Right ventricle myocardium inferior (tissue), 1 donor: ENCODE data around the gene FAM219A. TPM values are rescaled to one million over a fixed set of nuclear protein-coding genes. Genes with fewer than 3 reads are reported as not detected.
"Not testable (repeated sequence)": the region's sequence is repeated elsewhere in the genome, so short reads cannot be mapped to it uniquely, and the experiment has no call there.

Experiments used
- ATAC-seq: fragments of 200-7000 bp; cut with Tn5 transposase; one replicate; pipeline ENCODE4 v1.9.1; 2020; ENCODE audit warnings: mild to moderate bottlenecking, moderate library complexity
- DNase-seq: peaks from one replicate; pipeline ENCODE4 v3.0.0; 2021; ENCODE audit errors: missing footprints
- intact Hi-C: fragments of 100-400 bp; cut with DNase I; formaldehyde crosslinking; loops from one replicate; pipeline ENCODE4 v1.11.0; 2022
- total RNA-seq: library from RNA; stranded (reverse); fragmentation: NEBNext Ultra II Directional; extraction: Animal tissue kit (Norgen Biotek cat#: 25700); gene quantifications from one replicate; pipeline ENCODE4 v1.2.1, GENCODE V29; 2021
- donor health status: DM: no; HTN: yes; CAD: no; lungs with severe emphysema.

FAM219A gene
- total RNA-seq, 1 donor from 2014 or later = 27.2 TPM

DNA sequence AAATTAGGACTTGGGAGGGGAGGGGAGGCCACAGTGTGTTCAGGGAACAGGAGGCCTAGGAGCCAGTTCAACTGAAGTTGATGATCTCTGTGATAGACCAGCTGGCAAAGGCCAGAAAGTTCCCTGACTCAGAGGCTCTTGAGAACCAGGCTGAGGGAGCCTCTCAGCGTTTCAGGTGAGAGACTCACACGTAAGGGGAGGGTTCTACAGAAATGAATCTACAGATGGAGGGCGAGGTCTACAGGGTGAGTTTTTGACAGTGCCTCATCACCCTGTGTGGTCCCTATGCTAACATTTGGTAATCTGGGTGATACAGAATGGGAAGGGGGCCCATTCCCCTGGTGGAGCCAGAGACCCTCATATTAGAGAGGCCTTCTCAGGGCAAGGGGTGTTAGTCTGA lies 32.4 kb upstream of the FAM219A start:
- ATAC-seq = no peak
- DNase-seq = no peak
- intact Hi-C loops = no loop called here

DNA sequence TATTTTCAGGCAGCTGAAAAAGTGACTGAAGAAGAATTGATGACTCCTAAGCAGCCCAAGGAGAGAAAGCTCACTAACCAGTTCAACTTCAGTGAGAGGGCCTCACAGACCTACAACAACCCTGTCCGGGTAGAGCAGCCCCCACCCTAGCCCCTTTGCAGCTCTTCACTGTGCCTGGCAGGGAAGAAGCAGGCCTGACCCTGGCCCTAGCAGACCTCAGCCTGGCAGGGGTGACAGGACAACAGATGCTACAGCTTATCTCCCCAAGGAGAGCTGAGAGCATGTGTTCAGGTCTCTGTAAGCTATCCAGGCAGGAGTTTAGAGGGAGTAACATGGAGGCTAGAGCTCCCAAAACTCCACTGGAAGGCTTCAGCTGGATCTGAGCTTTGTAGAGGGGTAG lies 32.0 kb upstream of the FAM219A start:
- DNase-seq (no peak), ATAC-seq (no peak)
- intact Hi-C loops = no loop called here

DNA sequence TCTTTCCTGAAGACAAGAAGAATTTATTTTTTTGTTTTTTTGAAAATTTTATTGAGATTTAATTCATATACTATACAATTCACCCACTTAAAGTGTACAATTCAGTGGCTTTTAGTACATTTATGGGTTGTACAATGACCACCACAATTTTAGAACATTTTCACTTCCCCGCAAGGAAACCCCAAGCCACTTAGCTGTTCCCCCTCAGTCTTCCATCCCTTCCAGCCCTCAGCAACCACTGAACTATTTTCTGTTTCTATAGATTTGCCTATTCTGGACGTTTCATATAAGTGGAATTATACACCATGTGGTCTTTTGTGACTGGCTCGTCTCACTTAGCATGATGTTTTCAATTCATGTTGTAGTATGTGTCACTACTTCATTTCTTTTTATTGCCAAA lies 28.2 kb upstream of the FAM219A start:
- intact Hi-C loops = no loop called here
- ATAC-seq = no peak
- DNase-seq = no peak

GRCh38 chr9:34485822-34486221 lies 27.5 kb upstream of the FAM219A start:
- DNase-seq = no peak
- ATAC-seq = no peak
- intact Hi-C loops = no loop called here

DNA sequence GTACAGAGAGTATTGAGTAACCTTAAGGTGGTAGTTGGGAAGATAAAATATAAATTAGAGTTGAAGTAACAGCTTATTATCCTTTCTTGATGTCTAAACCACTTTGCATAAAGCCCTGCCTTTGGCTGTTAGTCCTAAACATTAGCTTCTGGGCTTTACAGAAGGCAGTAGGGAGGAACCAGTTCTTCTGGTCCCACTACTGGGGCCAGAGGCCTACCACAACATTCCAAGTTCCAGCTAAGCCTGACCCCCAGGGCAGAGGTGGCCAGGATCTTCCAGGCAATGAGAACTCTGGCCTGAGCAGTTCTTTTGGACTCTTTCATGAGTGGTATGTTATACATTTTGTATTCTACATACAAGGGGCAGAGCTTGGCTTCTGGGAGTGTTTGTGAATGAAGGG lies 26.3 kb upstream of the FAM219A start:
- DNase-seq = no peak
- ATAC-seq = no peak
- intact Hi-C loops = no loop called here

- ATAC-seq, intact Hi-C loops, DNase-seq: not testable (repeated sequence)
Observed at GRCh38 chr9:34482746-34483145, 24.4 kb upstream of the FAM219A start.

GRCh38 chr9:34481620-34482019 lies 23.2 kb upstream of the FAM219A start:
- ATAC-seq, DNase-seq, intact Hi-C loops: not testable (repeated sequence)

DNA sequence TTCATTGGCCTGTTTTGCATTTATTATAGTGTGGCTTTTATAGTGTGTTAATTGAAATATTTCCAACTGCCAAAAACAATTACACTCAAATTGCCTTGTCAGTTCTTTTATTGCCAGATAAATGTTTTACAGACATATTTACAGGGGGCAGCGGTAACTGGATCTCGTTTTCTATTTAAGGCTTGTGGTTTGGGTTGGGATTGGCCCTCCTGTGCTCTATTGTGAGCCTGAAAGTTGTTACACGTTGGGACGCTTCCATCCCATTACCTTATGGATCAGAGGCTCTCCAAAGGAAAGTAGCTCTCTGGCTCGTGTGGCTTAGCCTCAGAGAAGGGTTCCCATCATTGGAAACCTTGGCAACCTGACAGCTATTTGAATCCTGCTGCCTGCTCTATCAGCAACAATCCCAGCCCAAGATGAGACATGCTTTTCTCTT lies 21.1 kb upstream of the FAM219A start:
- ATAC-seq = no peak
- DNase-seq = no peak
- intact Hi-C loops = no loop called here

DNA sequence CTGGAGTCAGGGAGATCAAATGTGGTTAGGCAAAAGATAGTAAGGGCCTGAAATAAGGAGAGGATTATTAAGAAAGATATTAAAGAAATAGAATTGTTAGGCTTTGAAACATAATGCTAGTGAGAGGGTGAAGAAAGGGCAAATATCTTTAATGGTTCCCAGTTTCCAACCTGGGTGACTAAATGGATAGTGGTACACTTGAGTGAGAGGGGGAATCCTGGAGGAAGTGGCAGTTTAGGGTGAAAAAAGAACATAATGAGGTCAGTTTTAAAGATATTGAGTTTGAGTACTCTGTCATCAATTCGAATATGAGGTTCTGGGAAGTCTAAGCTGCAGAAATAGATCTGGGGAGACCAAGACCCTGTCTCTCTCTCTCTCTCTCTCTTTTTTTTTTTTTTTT lies 19.2 kb upstream of the FAM219A start:
- ATAC-seq (no peak), DNase-seq (no peak)
- intact Hi-C loops = no loop called here

- no peak for DNase-seq
- intact Hi-C loops = no loop called here
- ATAC-seq = no peak
Observed at GRCh38 chr9:34475097-34475496, 16.7 kb upstream of the FAM219A start.

GRCh38 chr9:34465468-34465867 lies 7.1 kb upstream of the FAM219A start:
- intact Hi-C loops = no loop called here
- DNase-seq (no peak), ATAC-seq (no peak)

- ATAC-seq = no peak
Observed at GRCh38 chr9:34464571-34464970, 6.2 kb upstream of the FAM219A start.

GRCh38 chr9:34463901-34464232 lies 5.5 kb upstream of the FAM219A start:
- DNase-seq = no peak
- ATAC-seq = no peak
- intact Hi-C loops = no loop called here

More at GRCh38 chr9:34464571-34464970, 6.2 kb upstream of the FAM219A start:
- no peak for DNase-seq
- intact Hi-C loops = no loop called here

DNA sequence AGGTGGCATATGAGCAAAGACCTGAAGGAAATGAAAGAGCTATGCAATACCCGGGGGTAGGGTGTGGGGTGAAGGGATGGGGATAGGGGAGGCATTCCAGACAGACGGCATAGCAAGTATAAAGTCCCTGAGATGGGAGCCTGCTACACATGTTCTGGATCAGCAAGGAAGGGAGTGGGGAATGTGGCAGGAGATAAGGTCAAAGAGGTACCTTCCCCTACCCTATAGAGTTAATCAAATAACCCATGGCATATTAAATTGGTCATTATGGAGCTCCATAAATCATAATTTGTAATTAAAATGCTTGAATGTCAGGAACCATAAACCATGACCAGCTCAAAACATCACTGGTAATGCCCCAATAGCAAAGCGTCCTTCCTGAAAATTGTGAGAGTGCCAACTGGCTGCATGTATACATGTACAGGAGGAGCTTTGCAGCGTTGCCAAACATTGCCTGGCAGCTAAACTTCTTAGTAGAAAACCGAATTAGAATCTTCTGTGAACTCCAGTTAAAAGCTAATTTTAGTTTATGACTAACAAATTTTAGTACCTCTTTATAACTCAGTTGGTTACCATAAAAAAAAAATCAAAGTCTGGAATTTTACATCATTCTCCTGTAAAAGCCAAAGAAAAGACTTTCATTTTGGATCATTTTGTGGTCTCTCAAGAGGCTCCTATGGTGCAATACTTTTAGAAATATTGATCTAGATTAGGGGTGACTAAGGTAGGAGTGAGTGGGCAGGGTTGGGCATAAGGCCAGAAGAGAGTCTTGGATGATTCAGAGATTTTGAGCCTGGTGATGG lies 4.9 kb upstream of the FAM219A start:
- intact Hi-C loops = no loop called here
- DNase-seq (no peak), ATAC-seq (no peak)

DNA sequence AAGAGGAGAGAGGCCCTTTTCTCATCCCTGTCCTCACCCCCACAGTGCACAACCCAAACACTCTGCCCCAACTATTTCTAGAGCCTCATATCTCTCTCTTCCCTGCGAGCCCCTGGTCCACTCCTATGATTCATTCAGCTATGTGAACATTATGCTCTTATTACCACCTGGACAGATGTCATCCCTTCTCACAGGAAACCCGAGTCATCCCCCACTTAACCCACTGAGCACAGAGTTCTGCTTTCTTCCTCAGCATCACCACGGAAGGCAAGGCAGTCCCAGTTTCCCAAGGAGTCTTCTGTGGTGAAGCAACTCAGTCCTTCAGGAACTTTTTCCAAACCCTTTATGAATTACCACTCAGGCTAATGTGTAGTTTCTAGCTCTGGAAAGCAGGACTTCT lies 1.6 kb upstream of the FAM219A start:
- ATAC-seq (no peak), DNase-seq (no peak)
- intact Hi-C loops = no loop called here

DNA sequence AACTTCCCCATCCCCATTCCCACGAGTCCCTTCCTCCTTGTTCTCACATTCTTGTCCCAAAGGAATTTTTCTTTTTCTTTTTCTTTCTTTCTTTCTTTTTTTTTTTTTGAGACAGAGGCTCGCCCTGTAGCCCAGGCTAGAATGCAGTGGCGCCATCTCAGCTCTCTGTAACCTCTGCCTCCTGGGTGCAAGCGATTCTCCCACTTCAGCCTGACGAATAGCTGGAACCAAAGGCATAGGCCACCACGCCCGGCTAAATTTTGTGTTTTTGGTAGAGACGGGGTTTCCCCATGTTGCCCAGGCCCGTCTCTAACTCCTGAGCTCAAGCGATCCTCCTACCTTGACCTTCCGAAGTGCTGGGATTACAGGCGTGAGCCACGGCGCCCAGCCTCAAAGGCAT lies 986 bp upstream of the FAM219A start:
- DNase-seq = no peak
- ATAC-seq = no peak
- intact Hi-C loops = no loop called here

GRCh38 chr9:34458959-34459340 lies 580 bp upstream of the FAM219A start:
- DNase-seq (no peak), ATAC-seq (no peak)
- intact Hi-C loops = loop anchor here (1.0 kb wide), 1 partner anchor 41 kb away; no protein-coding TSS in a partner anchor

GRCh38 chr9:34457266-34458012 lies 931 bp downstream of the FAM219A start:
- intact Hi-C loops = loop anchor here (1.0 to 2.0 kb wide), 2 partner anchors 21 to 43 kb away; no protein-coding TSS in a partner anchor
- DNase-seq (peak; percentile 88), ATAC-seq (peak; percentile 52)

DNA sequence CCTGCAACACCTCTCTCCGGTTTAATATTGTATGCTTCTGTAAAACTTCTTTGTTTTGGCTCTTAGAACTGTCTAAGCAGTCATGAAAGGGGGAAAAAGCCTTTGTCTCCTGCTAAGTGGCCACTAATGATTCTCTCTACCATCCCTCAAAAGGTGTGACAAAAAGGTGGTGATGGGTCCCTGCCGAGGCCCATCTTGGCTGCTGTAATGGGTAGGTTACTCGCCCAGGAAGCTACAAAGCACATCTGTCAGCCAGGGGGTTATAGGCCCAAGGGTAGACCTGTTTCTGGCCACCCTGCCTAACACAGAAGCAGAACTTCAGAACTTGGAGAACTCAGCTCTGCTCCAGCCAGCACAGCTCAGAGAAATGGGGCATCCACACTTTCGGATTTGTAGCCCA lies 1.6 kb downstream of the FAM219A start:
- DNase-seq (no peak), ATAC-seq (no peak)
- intact Hi-C loops = loop anchor here (2.0 kb wide), 1 partner anchor 20 kb away; no protein-coding TSS in a partner anchor

DNA sequence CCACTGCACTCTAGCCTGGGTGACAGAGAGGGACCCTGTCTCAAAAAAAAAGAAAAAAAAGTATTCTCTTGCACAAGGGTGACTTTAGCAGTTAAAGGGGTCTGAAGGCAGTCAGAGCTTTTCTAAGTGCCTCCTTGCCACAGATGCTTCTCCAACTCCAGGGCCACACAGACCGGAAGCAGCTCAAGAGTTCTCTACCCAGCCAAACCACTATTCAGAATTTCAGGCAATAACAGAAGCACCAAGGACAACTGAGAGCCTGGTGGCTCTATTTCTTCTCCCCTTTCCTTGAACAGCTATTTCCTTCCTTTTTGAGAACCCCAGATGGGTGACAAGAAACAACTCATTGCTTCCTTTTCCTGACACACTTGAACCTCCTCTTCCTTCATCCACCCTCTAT lies 2.2 kb downstream of the FAM219A start:
- intact Hi-C loops = loop anchor here (2.0 kb wide), 1 partner anchor 19 kb away; no protein-coding TSS in a partner anchor
- ATAC-seq = no peak
- no peak for DNase-seq
